H9 (cell line): Measurements from ENCODE around the gene MEF2A. TPM values are rescaled to one million over a fixed set of nuclear protein-coding genes. Genes with fewer than 3 reads are reported as not detected.

ENCODE experiments used
- DNase-seq: peaks from one replicate; pipeline ENCODE4 v3.0.0-alpha.2; 2017
- H2AFZ ChIP-seq: one replicate; pipeline ENCODE4 v1.6.1; 2013; ENCODE audit warnings: mild to moderate bottlenecking, low read length, control low read depth, moderate library complexity
- H2AK5ac ChIP-seq: 2 replicates; pipeline ENCODE4 v1.6.1; 2013; ENCODE audit warnings: low read length, control low read depth, mixed read lengths; ENCODE audit not compliant: insufficient read length
- H2BK120ac ChIP-seq: one replicate; pipeline ENCODE4 v1.6.1; 2013; ENCODE audit warnings: low read depth, mild to moderate bottlenecking, low read length, control low read depth, inconsistent platforms; ENCODE audit not compliant: poor library complexity, severe bottlenecking
- H2BK12ac ChIP-seq: 2 replicates; pipeline ENCODE4 v1.6.1; 2013; ENCODE audit warnings: low read length, control low read depth, mixed read lengths, low read depth; ENCODE audit not compliant: insufficient read length
- H2BK15ac ChIP-seq: 2 replicates; pipeline ENCODE4 v1.6.1; 2013; ENCODE audit warnings: low read depth, low read length, control low read depth
- H2BK20ac ChIP-seq: one replicate; pipeline ENCODE4 v1.6.1; 2013; ENCODE audit warnings: low read depth, mild to moderate bottlenecking, low read length, control low read depth, inconsistent platforms; ENCODE audit not compliant: poor library complexity, severe bottlenecking
- H2BK5ac ChIP-seq: 2 replicates; pipeline ENCODE4 v1.6.1; 2013; ENCODE audit warnings: low read length, control low read depth, mixed read lengths; ENCODE audit not compliant: insufficient read length
- H3K14ac ChIP-seq: 2 replicates; pipeline ENCODE4 v1.6.1; 2013; ENCODE audit warnings: low read length, control low read depth; ENCODE audit not compliant: insufficient read depth
- H3K18ac ChIP-seq: 2 replicates; pipeline ENCODE4 v1.6.1; 2013; ENCODE audit warnings: low read depth, mild to moderate bottlenecking, mixed read lengths, low read length, control low read depth; ENCODE audit not compliant: insufficient read length
- H3K23ac ChIP-seq: 2 replicates; pipeline ENCODE4 v1.6.1; 2013; ENCODE audit warnings: low read length, control low read depth, mixed read lengths, low read depth; ENCODE audit not compliant: insufficient read length
- H3K23me2 ChIP-seq: 2 replicates; pipeline ENCODE4 v1.6.1; 2013; ENCODE audit warnings: low read depth, mild to moderate bottlenecking, mixed read lengths, low read length, control low read depth; ENCODE audit not compliant: insufficient read length, poor library complexity, severe bottlenecking
- H3K27ac ChIP-seq: 2 replicates; pipeline ENCODE4 v1.5.1; 2013; ENCODE audit warnings: low read length, control low read depth, mixed read lengths, low read depth; ENCODE audit not compliant: insufficient read length
- H3K27me3 ChIP-seq: 2 replicates; pipeline ENCODE4 v1.6.1; 2013; ENCODE audit warnings: low read length, control low read depth, inconsistent platforms; ENCODE audit not compliant: insufficient read depth
- H3K4ac ChIP-seq: 2 replicates; pipeline ENCODE4 v1.6.1; 2013; ENCODE audit warnings: low read depth, mild to moderate bottlenecking, control low read depth, inconsistent platforms, low read length, moderate library complexity
- H3K4me1 ChIP-seq: 2 replicates; pipeline ENCODE4 v1.6.1; 2013; ENCODE audit warnings: low read length, control low read depth, inconsistent platforms; ENCODE audit not compliant: insufficient read depth
- H3K4me2 ChIP-seq: 2 replicates; pipeline ENCODE4 v1.6.1; 2013; ENCODE audit warnings: low read length, control low read depth, mixed read lengths; ENCODE audit not compliant: insufficient read length, insufficient read depth
- H3K56ac ChIP-seq: 2 replicates; pipeline ENCODE4 v1.6.1; 2013; ENCODE audit warnings: low read depth, mild to moderate bottlenecking, mixed read lengths, low read length, control low read depth; ENCODE audit not compliant: insufficient read length
- H3K79me1 ChIP-seq: 2 replicates; pipeline ENCODE4 v1.6.1; 2013; ENCODE audit warnings: low read depth, mild to moderate bottlenecking, moderate library complexity, low read length, control low read depth, inconsistent platforms; ENCODE audit not compliant: insufficient read depth, poor library complexity, severe bottlenecking
- H3K79me2 ChIP-seq: 2 replicates; pipeline ENCODE4 v1.6.1; 2013; ENCODE audit warnings: low read length, control low read depth, inconsistent platforms; ENCODE audit not compliant: insufficient read depth
- H3K9ac ChIP-seq: 2 replicates; pipeline ENCODE4 v1.6.1; 2013; ENCODE audit warnings: low read length, control low read depth, mixed read lengths; ENCODE audit not compliant: insufficient read length; ENCODE audit errors: extremely low read depth
- H3K9me3 ChIP-seq: one replicate; pipeline ENCODE4 v1.6.1; 2013; ENCODE audit warnings: low read depth, low read length, inconsistent platforms; ENCODE audit not compliant: control insufficient read depth
- H3T11ph ChIP-seq: one replicate; pipeline ENCODE4 v1.6.1; 2013; ENCODE audit warnings: mild to moderate bottlenecking, low read length, control low read depth, inconsistent platforms
- H4K20me1 ChIP-seq: one replicate; pipeline ENCODE4 v1.6.1; 2013; ENCODE audit not compliant: control insufficient read depth, insufficient read length, insufficient read depth
- H4K5ac ChIP-seq: 2 replicates; pipeline ENCODE4 v1.6.1; 2013; ENCODE audit warnings: low read depth, mild to moderate bottlenecking, mixed read lengths, low read length, control low read depth; ENCODE audit not compliant: insufficient read length
- H4K8ac ChIP-seq: replicated peaks from 2 replicates; pipeline ENCODE4 v1.6.1; 2013; ENCODE audit warnings: low read length, control low read depth, mixed read lengths, low read depth; ENCODE audit not compliant: insufficient read length
- H4K91ac ChIP-seq: 2 replicates; pipeline ENCODE4 v1.6.1; 2013; ENCODE audit warnings: low read depth, mild to moderate bottlenecking, moderate library complexity, mixed read lengths, low read length, control low read depth; ENCODE audit not compliant: insufficient read length
- H3K27ac Mint-ChIP-seq, 3 experiments: 2 replicates in 2 of 3; 3 replicates in 1 of 3; pipeline ENCODE4 v1.8.0; 2020 to 2021; ENCODE audit warnings: mixed read lengths in 3 of 3, mild to moderate bottlenecking in 1 of 3, moderate library complexity in 1 of 3
- H3K27me3 Mint-ChIP-seq: 2 replicates; pipeline ENCODE4 v1.8.0; 2021; ENCODE audit warnings: low read depth, mild to moderate bottlenecking, moderate library complexity, mixed read lengths
- H3K36me3 Mint-ChIP-seq, 3 experiments: 2 replicates in 2 of 3; 3 replicates in 1 of 3; pipeline ENCODE4 v1.8.0; 2020 to 2021; ENCODE audit warnings: low read depth in 3 of 3, mixed read lengths in 3 of 3; ENCODE audit not compliant: insufficient read depth in 1 of 3
- H3K4me1 Mint-ChIP-seq, 2 experiments: 2 replicates each; pipeline ENCODE4 v1.8.0; 2020; ENCODE audit warnings: mixed read lengths in 2 of 2
- H3K4me3 Mint-ChIP-seq, 2 experiments: 2 replicates in 1 of 2; 3 replicates in 1 of 2; pipeline ENCODE4 v1.8.0; 2020 to 2021; ENCODE audit warnings: mild to moderate bottlenecking in 2 of 2, mixed read lengths in 2 of 2, moderate library complexity in 1 of 2
- H3K9me3 Mint-ChIP-seq, 2 experiments: 2 replicates in 1 of 2; 3 replicates in 1 of 2; pipeline ENCODE4 v1.8.0; 2020; ENCODE audit warnings: mild to moderate bottlenecking in 2 of 2, mixed read lengths in 2 of 2, moderate library complexity in 1 of 2
- CTCF ChIP-seq: fragments of 200-600 bp; sonication (generic); conservative IDR thresholded peaks from 3 replicates; pipeline ENCODE4 v1.8.0; 2021; ENCODE audit warnings: antibody characterized with exemption, mild to moderate bottlenecking
- WGBS: extraction: QIAGEN DNeasy Blood & Tissue Kit; methylation state at CpG from one replicate; pipeline ENCODE4 v1.1.7; 2013; ENCODE audit warnings: missing lambda C conversion rate, low lambda C conversion rate, mixed read lengths; ENCODE audit not compliant: insufficient read length; ENCODE audit errors: extremely low coverage; 5-methylcytosine and 5-hydroxymethylcytosine counted together
- total RNA-seq: library from RNA; stranded (reverse); gene quantifications from 2 replicates; pipeline ENCODE4 v1.2.1, GENCODE V29; 2021

Gene MEF2A
- total RNA-seq, 1 experiment from 2014 or later, result 20.7 TPM

DNA sequence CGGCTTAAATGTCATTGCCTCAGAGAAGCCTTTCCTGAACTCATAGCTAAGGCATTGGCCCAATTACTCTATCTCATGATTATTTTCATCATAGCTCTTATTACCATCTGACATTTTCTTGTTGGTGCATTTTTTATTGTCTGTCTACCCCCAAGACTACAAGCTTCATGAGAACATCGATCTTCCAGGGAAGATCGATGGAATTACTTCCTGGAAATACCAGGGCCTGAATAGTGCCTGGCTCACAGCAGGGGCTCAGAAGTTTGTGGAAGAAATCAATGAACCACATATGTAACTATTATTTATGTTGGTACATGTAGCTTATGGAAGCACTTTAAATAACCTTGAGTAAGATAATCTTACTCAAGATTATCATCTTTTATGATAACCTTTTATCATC lies 7.7 kb upstream of the MEF2A start:
- Histone ChIP-seq H3K4ac (no peak overlapping the region), H2BK12ac (no peak overlapping the region), H3T11ph (no peak overlapping the region), H3K18ac (no peak overlapping the region), H3K23me2 (no peaks in the 10 kb centered on the region), H3K23ac (no peak overlapping the region), H3K56ac (no peak overlapping the region), H3K79me2 (no peaks in the 10 kb centered on the region), H4K20me1 (no peaks in the 10 kb centered on the region), H4K91ac (no peak overlapping the region), H4K5ac (no peak overlapping the region), H3K4me2 (no peak overlapping the region), H2BK15ac (no peak overlapping the region), H3K9ac (no peak overlapping the region), H3K4me1 (no peaks in the 10 kb centered on the region; the same call in 1 of the 2 replicates), H3K9me3 (no peaks in the 10 kb centered on the region), H2AFZ (no peak overlapping the region), H4K8ac (no peak overlapping the region), H3K27ac (no peak overlapping the region), H3K14ac (no peak overlapping the region), H2BK20ac (no peak overlapping the region), H3K79me1 (no peaks in the 10 kb centered on the region), H2BK120ac (no peak overlapping the region), H2AK5ac (no peak overlapping the region), H3K27me3 (no peaks in the 10 kb centered on the region), H2BK5ac (no peak overlapping the region)
- TF ChIP-seq CTCF, result no peak
- Mint-ChIP-seq H3K4me3 (no peak overlapping the region), H3K36me3 (no peaks in the 10 kb centered on the region), H3K27me3 (peaks cover 7% of the 10 kb centered on the region), H3K4me1 (peaks cover 0 to 7% of the 10 kb centered on the region in 2 experiments; a peak in 3 of 4 replicates), H3K27ac (no peak overlapping the region), H3K9me3 (no peaks in the 10 kb centered on the region)
- DNase-seq, result no peak
- WGBS, result no CpG with 5 or more reads among the region's 3 CpGs
